ENCODE data around the gene NENF.
"Not testable (repeated sequence)": the region's sequence is repeated elsewhere in the genome, so short reads cannot be mapped to it uniquely, and the experiment has no call there.

NENF gene

GRCh38 chr1:212432661-212433576 is at the start of gene NENF:
Gene NENF (plus strand): TSS chr1:212432920. CDS start chr1:212432944, 24 bp downstream.
- in situ Hi-C loops (cut with MboI; ENCODE audit: low sequenced_read_pairs), result no loop called here

DNA sequence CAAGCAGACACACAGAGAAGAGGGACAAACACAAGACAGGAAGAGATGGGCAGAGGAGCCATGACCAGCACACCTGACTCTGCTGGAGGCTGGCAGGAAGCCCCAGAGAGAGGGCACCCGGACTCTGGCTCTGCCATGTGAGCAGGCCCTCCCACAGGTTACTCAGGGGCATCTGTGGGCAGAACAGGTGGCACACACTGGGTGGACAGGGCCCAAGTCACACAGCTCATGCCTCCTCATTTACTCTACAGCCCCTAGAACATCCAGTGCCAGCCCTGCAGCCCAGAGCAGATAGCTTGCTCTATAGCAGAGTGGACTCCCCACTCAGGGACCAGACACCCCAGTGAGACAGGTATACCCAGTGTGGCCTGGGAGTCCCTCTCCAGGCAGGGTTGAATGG is 46.7 kb upstream of the NENF start:
- in situ Hi-C loops (cut with MboI; ENCODE audit: low sequenced_read_pairs), result no loop called here

DNA sequence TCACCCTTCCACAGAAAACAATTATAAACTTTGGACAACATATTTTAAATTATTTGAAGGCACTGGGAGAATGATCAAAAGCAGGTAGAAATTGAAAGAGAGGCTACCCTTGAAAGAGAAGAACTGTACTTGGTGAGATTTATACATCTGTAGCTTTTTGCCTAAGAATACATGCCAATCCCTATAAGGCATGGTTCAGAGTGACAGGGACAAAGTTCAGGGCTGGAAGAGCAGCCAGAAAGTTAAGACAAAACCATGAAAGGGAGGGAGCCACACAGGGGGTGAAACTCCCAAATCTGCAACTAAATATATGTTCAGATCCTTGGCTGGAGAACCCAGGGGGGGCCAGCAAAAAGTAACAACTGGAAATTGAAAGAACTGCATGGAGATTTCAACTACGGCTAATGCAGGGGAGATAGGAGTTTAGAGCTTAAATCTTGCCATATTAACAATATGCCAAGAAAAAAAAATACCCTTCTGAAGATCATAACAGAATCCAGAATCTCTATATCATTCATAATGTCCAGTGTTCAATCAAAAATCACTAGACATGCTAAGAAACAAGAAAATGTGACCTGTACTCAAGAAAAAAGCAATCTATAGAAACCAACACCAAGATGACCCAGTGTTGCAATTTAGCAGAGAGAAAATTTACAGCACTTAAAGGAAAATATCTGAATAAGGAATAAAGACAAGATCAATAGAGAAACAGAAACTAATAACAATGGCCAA is 43.6 kb upstream of the NENF start:
- in situ Hi-C loops (cut with MboI; ENCODE audit: low sequenced_read_pairs), result no loop called here

DNA sequence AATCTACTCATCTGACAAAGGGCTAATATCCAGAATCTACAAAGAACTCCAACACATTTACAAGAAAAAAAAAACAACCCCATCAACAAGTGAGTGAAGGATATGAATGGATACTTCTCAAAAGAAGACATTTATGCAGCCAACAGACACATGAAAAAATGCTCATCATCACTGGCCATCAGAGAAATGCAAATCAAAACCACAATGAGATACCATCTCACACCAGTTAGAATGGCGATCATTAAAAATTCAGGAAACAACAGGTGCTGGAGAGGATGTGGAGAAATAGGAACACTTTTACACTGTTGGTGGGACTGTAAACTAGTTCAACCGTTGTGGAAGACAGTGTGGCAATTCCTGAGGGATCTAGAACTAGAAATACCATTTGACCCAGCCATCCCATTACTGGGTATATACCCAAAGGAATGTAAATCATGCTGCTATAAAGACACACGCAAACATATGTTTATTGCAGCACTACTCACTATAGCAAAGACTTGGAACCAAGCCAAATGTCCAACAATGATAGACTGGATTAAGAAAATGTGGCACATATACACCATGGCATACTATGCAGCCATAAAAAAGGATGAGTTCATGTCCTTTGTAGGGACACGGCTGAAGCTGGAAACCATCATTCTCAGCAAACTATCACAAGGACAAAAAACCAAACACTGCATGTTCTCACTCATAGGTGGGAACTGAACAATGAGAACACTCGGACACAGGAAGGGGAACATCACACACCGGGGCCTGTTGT is 36.9 kb upstream of the NENF start:
- in situ Hi-C loops (cut with MboI; ENCODE audit: low sequenced_read_pairs), result not testable (repeated sequence)

DNA sequence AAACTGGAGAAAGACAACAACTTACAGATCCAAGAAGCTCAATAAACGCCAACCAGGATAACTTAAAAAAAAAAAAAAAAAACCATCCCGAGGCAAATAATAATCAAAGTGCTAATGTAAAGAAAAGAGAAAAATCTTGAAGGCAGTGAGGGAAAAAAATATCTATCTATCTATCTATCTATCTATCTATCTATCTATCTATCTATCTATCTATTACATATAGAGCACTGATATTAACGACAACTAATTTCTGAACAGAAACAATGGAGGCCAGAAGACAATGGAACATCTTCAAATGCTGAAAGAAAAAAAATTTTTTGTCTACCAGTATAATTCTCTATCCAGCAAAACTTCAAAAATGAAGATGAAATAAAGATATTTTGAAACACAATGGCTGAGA is 36.1 kb upstream of the NENF start:
- in situ Hi-C loops (cut with MboI; ENCODE audit: low sequenced_read_pairs), result no loop called here

DNA sequence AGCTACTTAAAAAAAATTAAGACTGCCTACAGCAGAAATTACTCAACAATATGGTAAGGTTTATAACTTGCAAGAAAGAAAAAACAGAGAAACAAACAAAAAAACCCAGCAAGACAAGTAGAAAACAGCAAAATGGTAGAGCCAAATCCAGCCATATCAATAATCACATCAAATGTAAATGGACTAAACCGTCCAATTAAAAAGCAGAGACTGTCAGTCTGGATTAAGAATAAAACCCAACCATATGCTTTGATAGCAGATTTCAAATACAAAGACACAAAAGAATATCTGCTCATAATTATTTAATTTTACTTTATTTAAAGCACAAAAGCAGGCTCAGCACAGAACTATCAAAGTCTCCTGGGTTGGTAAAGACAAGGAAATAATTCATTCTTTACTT is 35.5 kb upstream of the NENF start:
- in situ Hi-C loops (cut with MboI; ENCODE audit: low sequenced_read_pairs), result no loop called here

- in situ Hi-C loops (cut with MboI; ENCODE audit: low sequenced_read_pairs), result no loop called here
Observed at GRCh38 chr1:212401042-212401441, 31.7 kb upstream of the NENF start.

DNA sequence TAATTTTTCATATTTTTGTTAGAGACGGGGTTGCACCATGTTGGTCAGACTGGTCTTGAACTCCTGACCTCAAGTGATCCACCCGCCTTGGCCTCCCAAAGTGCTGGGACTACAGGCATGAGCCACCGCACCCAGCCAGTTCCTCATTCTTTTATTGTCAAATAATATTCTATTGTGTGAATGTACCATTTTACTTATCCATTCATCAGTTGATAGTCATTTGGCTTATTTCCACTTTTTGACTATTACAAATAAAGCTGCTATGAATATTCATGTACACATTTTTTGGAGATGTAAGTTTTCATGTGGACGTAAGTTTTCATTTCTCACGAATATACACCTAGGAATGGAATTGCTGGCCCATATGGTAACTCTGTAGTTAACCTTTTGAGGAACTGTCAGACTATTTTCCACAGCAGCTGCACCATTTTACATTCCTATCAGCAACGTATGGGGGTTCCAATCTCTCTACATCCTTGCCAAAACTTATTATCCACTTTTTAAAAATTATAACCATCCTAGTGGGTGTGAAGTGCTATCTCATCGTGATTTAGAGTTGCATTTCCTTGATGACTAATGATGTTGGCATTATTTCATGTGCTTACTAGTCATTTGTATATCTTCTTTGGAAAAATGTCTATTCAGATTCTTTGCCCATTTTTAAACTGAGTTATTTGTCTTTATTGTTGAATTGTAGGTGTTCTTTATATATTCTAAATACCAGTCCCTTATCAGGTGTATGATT is 30.7 kb upstream of the NENF start:
- in situ Hi-C loops (cut with MboI; ENCODE audit: low sequenced_read_pairs), result no loop called here

DNA sequence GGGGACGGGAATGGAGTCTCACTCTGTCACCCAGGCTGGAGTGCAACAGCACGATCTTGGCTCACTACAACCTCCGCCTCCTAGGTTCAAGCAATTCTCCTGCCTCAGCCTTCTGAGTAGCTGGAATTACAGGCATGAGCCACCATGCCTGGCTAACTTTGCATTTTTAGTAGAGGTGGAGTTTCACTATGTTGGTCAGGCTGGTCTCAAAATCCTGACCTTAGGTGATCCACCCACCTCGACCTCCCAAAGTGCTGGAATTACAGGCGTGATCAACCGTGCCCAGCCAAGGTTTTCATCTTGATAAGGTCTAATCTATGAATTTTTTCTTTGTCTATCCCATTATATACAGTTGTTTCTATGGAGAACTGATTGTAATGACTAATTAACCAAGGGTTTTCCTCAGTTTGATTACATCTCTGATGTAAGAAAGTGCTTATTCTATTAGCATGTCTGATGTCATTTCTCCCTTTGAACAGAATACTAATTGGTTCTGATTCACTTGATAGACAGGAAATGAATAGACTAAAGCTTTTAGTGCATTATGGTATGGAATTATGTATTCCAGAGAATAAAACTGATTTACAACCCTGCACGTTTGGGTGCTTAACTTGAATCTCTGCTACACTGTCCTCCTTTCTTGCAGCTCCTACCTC is 29.9 kb upstream of the NENF start:
- in situ Hi-C loops (cut with MboI; ENCODE audit: low sequenced_read_pairs), result no loop called here

DNA sequence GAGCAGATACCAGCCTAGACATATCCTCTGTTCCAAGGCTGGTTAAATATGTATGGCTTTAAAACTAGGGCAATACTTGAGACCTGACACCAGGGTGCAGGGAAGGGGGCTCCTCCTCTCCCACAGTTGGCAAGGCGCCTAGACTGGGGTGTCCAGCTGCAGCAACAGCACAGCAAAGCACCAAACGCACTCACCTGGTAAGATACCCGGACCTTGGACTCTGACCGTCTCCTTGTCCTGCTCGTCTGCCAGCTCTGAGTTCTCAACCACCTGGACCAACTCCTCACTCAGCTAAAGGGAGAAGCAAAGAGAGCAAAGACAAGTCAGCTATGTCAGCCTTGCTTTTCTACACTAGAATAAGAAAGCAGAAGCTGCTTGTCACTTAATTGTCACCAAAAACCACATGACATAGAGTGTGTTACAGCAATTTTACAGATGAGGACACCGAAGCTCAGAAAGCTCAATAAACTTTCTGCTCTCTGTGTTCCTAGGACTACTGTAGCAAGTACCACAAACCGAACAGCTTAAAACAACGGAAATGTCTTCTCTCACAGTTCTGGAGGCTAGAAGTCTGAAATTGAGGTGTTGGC is 22.4 kb upstream of the NENF start:
- in situ Hi-C loops (cut with MboI; ENCODE audit: low sequenced_read_pairs), result no loop called here

GRCh38 chr1:212412374-212412773 is 20.3 kb upstream of the NENF start:
- in situ Hi-C loops (cut with MboI; ENCODE audit: low sequenced_read_pairs), result no loop called here

DNA sequence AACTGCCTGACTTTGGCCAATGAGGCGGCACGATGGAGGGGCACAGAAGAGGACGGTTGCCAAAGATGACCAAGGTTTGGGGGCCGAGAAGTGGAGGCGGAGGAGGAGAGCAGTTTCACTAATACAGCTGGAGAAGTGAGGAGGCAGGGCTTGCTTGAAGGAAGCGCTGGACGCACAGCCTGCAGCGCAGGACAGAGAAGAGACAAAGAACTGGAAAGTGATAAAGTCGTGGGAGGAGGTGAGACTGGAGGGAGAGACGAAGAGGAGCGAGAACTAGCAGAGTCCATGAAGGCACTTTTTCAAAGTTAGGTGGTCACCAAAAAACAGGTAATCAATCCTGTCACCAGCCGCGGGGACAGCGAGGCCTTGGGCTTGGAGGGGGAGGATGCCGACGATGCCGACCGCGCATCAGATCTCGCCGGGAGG is 18.8 kb upstream of the NENF start:
- in situ Hi-C loops (cut with MboI; ENCODE audit: low sequenced_read_pairs), result no loop called here

DNA sequence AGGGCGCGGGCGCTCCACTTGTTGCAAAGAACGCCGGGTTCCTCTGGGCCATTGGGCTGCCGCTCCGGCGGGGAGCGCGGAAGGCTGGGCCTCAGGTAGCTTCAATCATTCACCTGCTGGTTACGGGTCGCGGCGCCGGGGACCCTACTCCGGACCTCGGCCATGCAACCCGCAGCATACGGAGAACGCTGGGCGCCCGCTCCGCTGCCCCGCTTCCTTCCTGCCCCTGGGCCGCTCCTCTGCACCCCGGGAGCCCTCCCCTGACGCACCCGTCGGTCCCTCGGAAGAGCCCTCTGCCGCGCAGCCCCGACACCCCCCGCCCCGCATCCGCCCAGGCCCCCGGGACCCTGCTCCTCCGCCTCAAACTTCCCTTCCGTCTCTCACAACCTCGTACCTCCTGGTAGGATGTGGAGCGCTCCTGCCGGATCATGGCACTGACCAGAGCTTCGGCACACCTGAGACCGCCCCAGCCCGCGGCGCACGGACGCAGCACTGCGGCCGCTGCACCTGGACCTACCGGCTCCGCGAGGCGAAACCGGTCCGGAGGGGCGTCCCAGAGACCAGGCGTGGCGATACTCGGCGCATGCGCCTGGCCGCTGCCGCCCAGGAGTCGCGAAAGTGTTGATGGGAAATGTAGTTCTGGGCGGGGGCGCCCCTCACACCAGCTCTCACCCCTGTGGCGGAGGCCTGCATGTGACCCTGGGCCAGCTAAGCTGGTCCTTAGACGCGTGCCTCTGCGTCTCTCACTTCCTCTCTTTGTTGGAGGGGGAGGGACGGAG is 18.2 kb upstream of the NENF start, which contains the start of gene PACC1:
TSS of gene PACC1 (minus strand) at position 559 of the 779 bp plus-strand sequence. CDS start at position 430, 129 bp downstream.
- in situ Hi-C loops (cut with MboI; ENCODE audit: low sequenced_read_pairs), result no loop called here

DNA sequence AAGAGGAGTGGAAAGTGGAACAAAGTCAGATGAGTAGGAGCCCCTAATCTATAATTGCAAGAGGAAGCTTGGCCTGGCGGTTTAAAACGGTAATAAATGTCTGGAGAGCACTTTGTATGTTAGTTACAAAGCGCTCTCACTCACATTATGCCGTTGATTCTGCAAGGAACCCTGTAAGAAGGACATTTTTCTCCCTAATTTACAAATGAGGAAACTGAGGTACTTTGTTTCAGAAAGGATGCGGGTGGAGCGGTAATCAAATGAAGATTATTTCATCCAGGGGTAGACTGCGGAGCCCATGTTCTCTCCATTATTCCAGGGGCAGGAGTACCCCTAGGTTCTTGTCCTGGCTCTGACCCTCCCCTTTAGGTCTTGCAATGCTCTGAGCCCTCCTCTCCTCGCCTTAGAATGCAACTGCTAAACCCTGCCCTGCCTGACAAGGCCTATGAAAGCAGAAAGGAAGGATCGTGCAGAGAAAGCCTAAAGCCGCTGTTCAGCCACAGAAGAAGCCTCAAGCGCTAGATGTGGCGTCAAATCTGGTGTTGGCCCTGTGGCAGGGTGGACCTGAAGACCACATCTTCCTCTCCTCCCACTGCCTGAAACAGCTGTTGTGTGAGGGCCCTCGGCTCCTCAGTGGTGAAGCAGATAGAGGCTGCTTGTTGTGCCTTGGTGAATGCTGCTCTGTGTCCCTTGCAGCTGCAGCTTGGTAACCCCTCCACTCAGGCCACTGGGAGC is 17.4 kb upstream of the NENF start:
- in situ Hi-C loops (cut with MboI; ENCODE audit: low sequenced_read_pairs), result no loop called here

DNA sequence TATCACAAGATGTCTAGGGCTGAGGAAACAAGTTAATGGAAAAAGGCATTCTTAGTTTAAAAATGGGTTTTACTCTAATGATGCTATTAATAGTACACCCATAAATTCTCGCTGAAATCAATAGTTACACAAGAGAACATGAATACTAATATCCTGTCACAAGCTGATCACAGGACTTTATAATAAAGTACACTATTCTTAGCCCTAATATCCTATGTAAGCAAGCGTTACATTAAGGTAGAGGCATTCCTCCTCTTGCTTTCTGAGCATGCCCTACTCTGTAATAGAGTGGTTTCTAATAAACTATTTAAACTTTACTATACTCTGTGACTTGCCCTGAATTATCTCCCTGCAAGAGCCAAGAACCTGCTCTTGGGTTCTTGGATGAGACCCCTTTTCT is 11.6 kb upstream of the NENF start:
- in situ Hi-C loops (cut with MboI; ENCODE audit: low sequenced_read_pairs), result no loop called here

DNA sequence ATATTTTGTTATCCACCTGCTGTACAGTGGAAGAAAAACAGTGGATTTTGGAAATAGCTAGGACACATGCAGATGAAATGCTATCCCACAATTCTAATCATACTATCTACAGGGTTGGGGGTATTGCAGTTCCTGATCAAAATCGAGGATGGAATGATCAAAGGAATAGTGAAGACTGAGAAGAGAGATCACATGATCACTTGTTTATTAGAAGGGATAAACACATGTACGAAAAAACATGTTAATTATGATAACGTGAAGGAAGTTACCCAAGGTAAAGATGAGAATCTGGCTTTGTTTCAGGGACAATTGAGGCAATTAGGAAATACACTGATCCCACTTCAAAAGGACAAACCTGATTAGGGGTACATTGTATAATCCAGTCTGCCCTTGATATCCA is 8.8 kb upstream of the NENF start:
- in situ Hi-C loops (cut with MboI; ENCODE audit: low sequenced_read_pairs), result no loop called here

- in situ Hi-C loops (cut with MboI; ENCODE audit: low sequenced_read_pairs), result no loop called here
Observed at GRCh38 chr1:212428496-212428895, 4.2 kb upstream of the NENF start.

- in situ Hi-C loops (cut with MboI; ENCODE audit: low sequenced_read_pairs), result no loop called here
Observed at GRCh38 chr1:212430416-212430815, 2.3 kb upstream of the NENF start.

All from HL-60/S4 treated with retinoic acid at 250 ng/mL for 4 days and 3 days (cell line).